ENCODE measurements around the gene TMEM87A. TPM values are rescaled to one million over a fixed set of nuclear protein-coding genes. Genes with fewer than 3 reads are reported as not detected.

Gene TMEM87A
- total and polyA plus RNA-seq, 2 of the 8 experiments (the other 6 are each of a cell fraction or from before 2014, with no cell fraction given) = 15.2 to 33.1 TPM

GRCh38 chr15:42172475-42172874 lies 100.8 kb downstream of the TMEM87A start:
- Histone ChIP-seq H3K4me1 (replicated peaks in 1 of 4; ENCODE audit: control insufficient read depth in 3 of 4, insufficient read depth in 4 of 4, low read length in 3 of 4) (no peaks in the 10 kb centered on the region), H4K91ac (replicated peaks; ENCODE audit: insufficient read length, low read length) (no peak overlapping the region), H3K56ac (replicated peaks; ENCODE audit: insufficient read length, low read depth, low read length) (no peak overlapping the region), H2BK20ac (ENCODE audit: low read length) (no peak overlapping the region), H3K27ac (ENCODE audit: low read depth, low read length) (no peak overlapping the region), H4K8ac (ENCODE audit: extremely low read depth, insufficient read depth, low read length) (no peak overlapping the region), H3K79me1 (ENCODE audit: low read depth, low read length) (no peaks in the 10 kb centered on the region; the same call in 1 of the 2 replicates), H3K4ac (replicated peaks; ENCODE audit: insufficient read length, low read depth, low read length) (no peak overlapping the region), H4K5ac (ENCODE audit: insufficient read length, low read depth, low read length) (no peak overlapping the region), H2BK15ac (ENCODE audit: low read length) (no peak overlapping the region), H3K4me2 (ENCODE audit: insufficient read depth in 1 of 2, low read depth in 2 of 2, low read length in 2 of 2) (no peak overlapping the region), H4K20me1 (replicated peaks in 1 of 2; ENCODE audit: control insufficient read depth in 1 of 2, insufficient read depth in 2 of 2, low read length in 2 of 2) (peaks cover 0 to 2% of the 10 kb centered on the region in 2 experiments), H2AK5ac (ENCODE audit: low read depth, low read length) (no peak overlapping the region), H3K27me3 (replicated peaks in 1 of 4; ENCODE audit: control insufficient read depth in 3 of 4, extremely low read depth in 1 of 4, insufficient read depth in 3 of 4, low read length in 3 of 4) (no peaks in the 10 kb centered on the region), H3K14ac (ENCODE audit: insufficient read length) (no peak overlapping the region), H3K79me2 (ENCODE audit: control insufficient read depth in 1 of 2, insufficient read depth in 2 of 2, low read length in 2 of 2) (no peaks in the 10 kb centered on the region), H3K36me3 (ENCODE audit: control insufficient read depth in 2 of 4, insufficient read depth in 4 of 4, low read length in 3 of 4) (peaks cover 0 to 53% (median 11%) of the 10 kb centered on the region in 4 experiments; a peak in 5 of 8 replicates), H3K9me3 (ENCODE audit: insufficient read depth in 2 of 2, low read depth in 1 of 2, low read length in 1 of 2) (no peaks in the 10 kb centered on the region), H3K23me2 (ENCODE audit: low read depth, low read length) (no peaks in the 10 kb centered on the region), H2AFZ (ENCODE audit: low read length) (no peak overlapping the region), H3K18ac (ENCODE audit: extremely low read depth, low read length) (no peak overlapping the region), H3K9ac (replicated peaks in 1 of 4; ENCODE audit: extremely low read depth in 1 of 4, low read depth in 3 of 4, low read length in 3 of 4) (no peak overlapping the region), H3K23ac (ENCODE audit: insufficient read length) (no peak overlapping the region), H2BK120ac (replicated peaks; ENCODE audit: low read depth, low read length) (no peak overlapping the region), H2BK12ac (ENCODE audit: low read depth, low read length) (no peak overlapping the region), H3K4me3 (ENCODE audit: extremely low read depth in 1 of 4, insufficient read depth in 2 of 4, low read depth in 3 of 4, low read length in 4 of 4) (no peak overlapping the region), H2BK5ac (ENCODE audit: low read depth, low read length) (no peak overlapping the region)
- FAIRE-seq (no peak), DNase-seq (ENCODE audit: low read depth in 1 of 2, low spot score in 2 of 2) (no peak)
- CTCF ChIA-PET (ENCODE audit: partially characterized antibody) = interaction anchor here (1.1 to 1.6 kb wide), 2 partner anchors 106 to 213 kb away, joined by 3 to 6 read pairs; no protein-coding TSS in a partner anchor
- WGBS, 2 experiments (ENCODE audit: extremely low coverage in 1 of 2, insufficient coverage in 1 of 2, insufficient read length in 1 of 2, insufficient replicate concordance in 2 of 2, low coverage in 1 of 2, low lambda C conversion rate in 2 of 2, missing lambda C conversion rate in 1 of 2) = 84% methylated on average over 5 of the region's 5 CpGs; no CpG with 5 or more reads in 1 of the 2 experiments
- POLR2A ChIA-PET (ENCODE audit: partially characterized antibody) = no interaction called here
- TF ChIP-seq MAFK (IDR thresholded peaks at IDR 0.05; ENCODE audit: low read depth, low read length) (no peak), JUND (IDR thresholded peaks at IDR 0.05; ENCODE audit: low read length) (no peak), ZNF274 (IDR thresholded peaks at IDR 0.05; ENCODE audit: borderline replicate concordance, extremely low read depth, low read length) (no peak), TCF12 (IDR thresholded peaks at IDR 0.05; ENCODE audit: low read depth, low read length) (no peak), BCL11A (IDR thresholded peaks at IDR 0.05; ENCODE audit: low read depth in 2 of 2, low read length in 2 of 2) (no peak), RFX5 (IDR thresholded peaks at IDR 0.05; ENCODE audit: borderline replicate concordance, low read depth, low read length) (no peak), FOSL1 (IDR thresholded peaks at IDR 0.05; ENCODE audit: insufficient read depth, low read depth, low read length) (no peak), E2F6 (IDR thresholded peaks at IDR 0.05) (no peak), RXRA (IDR thresholded peaks at IDR 0.05; ENCODE audit: insufficient read depth, low read depth, low read length) (no peak), POLR2A (IDR thresholded peaks at IDR 0.05; ENCODE audit: control extremely low read depth in 1 of 2, low read depth in 2 of 2, low read length in 2 of 2) (no peak), CBX8 (IDR thresholded peaks at IDR 0.05; ENCODE audit: borderline replicate concordance, low read depth, low read length) (no peak), EP300 (IDR thresholded peaks at IDR 0.05; ENCODE audit: borderline replicate concordance in 1 of 2, low read depth in 2 of 2, low read length in 2 of 2) (no peak), CHD1 (IDR thresholded peaks at IDR 0.05; ENCODE audit: low read depth, low read length) (no peak), SIRT6 (IDR thresholded peaks at IDR 0.05; ENCODE audit: low read length) (no peak), SP1 (IDR thresholded peaks at IDR 0.05; ENCODE audit: low read depth, low read length) (no peak)
